Adipocyte (in vitro differentiated cells): ENCODE results near the gene EEF1A2.

Experiments
- DNase-seq: peaks from one replicate; pipeline ENCODE4 v3.0.0-alpha.2; 2015; ENCODE audit warnings: low read depth
- H3K27me3 ChIP-seq: replicated peaks from 2 replicates; pipeline ENCODE4 v1.7.0; 2013; ENCODE audit warnings: mild to moderate bottlenecking, low read length, moderate library complexity; ENCODE audit not compliant: control insufficient read depth, insufficient read depth
- H3K36me3 ChIP-seq: 2 replicates; pipeline ENCODE4 v1.7.0; 2013; ENCODE audit warnings: low read length, mild to moderate bottlenecking, moderate library complexity; ENCODE audit not compliant: control insufficient read depth, insufficient read depth, severe bottlenecking
- H3K4me1 ChIP-seq: 2 replicates; pipeline ENCODE4 v1.7.0; 2013; ENCODE audit warnings: mild to moderate bottlenecking, low read length, moderate library complexity; ENCODE audit not compliant: control insufficient read depth, insufficient read depth
- H3K4me3 ChIP-seq: 2 replicates; pipeline ENCODE4 v1.7.0; 2013; ENCODE audit warnings: mild to moderate bottlenecking, low read length, moderate library complexity
- H3K9ac ChIP-seq: 2 replicates; pipeline ENCODE4 v1.7.0; 2013; ENCODE audit warnings: mild to moderate bottlenecking, low read length, moderate library complexity
- H3K9me3 ChIP-seq: 2 replicates; pipeline ENCODE4 v1.7.0; 2013; ENCODE audit warnings: mild to moderate bottlenecking, low read length, moderate library complexity; ENCODE audit not compliant: control insufficient read depth

Gene EEF1A2

DNA sequence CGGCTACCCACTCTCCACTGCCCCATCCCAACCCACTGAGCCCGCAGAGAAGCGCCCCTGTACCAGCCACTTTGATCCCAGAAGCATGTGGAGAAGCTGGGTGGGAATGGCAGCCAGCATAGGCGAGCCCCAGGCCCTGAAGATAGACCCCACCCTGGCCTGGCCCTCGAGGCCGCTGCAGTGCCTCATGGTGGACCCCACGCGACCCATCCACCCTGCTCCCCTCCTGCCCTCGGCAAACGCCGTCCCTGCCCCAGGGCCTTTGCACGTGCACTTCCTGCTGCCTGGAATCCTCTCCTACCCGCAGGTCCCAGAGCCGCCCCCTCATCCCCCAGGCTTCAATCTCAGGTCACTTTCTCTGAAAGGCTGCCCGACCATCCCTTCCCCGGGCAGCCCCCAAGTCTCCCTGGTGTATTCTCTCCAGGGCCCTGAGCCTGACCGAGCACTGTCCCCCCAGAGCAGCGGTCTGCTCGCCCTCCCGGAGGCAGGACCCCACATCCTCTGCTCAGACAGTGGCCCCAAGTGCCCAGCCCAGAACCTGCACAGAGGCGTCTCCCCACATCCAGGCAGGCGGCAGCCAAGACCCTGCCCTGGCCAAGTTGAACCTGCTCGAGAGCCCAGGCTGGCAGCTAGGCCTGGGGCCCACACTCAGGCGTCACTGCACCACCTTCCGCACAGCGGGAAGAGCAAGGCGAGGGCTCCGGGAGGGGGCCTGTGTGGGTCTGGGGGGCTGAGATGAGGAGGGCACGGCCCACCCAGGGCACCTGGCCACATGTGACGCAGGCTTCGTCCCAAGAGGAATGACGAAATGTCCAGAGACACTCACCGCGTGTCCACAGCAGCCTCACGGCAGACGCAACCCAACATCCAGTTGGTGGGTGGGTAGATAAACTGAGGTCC is 40.5 kb downstream of the EEF1A2 start:
- Histone ChIP-seq H3K4me3 (no peak overlapping the region), H3K9ac (no peak overlapping the region), H3K9me3 (no peaks in the 10 kb centered on the region), H3K4me1 (no peaks in the 10 kb centered on the region), H3K27me3 (peaks cover 74% of the 10 kb centered on the region), H3K36me3 (no peaks in the 10 kb centered on the region)
- no peak for DNase-seq

DNA sequence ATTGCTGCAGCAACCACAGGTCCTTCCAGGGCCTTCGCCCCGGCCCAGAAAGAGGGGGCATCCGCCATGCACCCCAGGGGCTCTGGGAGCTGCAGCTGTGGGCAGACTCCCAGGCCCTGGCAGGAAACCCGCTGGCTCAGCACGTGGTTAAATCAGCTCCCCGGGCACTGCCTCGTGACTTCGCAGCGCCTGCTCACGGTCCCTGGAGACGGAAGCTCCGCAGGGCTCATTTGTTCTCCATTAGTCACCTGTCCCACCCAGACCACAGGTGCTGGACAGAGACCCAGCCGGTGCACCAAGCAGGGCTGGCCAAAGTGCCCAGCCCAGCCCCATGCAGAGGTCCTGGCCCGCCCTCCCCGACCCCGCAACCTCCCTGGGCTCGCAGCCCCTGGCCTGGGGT is 41.1 kb downstream of the EEF1A2 start:
- no peak overlapping the region for H3K9ac ChIP-seq
- H3K27me3 ChIP-seq, result peaks cover 71% of the 10 kb centered on the region
- H3K36me3 ChIP-seq, result no peaks in the 10 kb centered on the region
- DNase-seq, result no peak
- H3K4me1 ChIP-seq, result no peaks in the 10 kb centered on the region
- H3K9me3 ChIP-seq, result no peaks in the 10 kb centered on the region
- no peak overlapping the region for H3K4me3 ChIP-seq

DNA sequence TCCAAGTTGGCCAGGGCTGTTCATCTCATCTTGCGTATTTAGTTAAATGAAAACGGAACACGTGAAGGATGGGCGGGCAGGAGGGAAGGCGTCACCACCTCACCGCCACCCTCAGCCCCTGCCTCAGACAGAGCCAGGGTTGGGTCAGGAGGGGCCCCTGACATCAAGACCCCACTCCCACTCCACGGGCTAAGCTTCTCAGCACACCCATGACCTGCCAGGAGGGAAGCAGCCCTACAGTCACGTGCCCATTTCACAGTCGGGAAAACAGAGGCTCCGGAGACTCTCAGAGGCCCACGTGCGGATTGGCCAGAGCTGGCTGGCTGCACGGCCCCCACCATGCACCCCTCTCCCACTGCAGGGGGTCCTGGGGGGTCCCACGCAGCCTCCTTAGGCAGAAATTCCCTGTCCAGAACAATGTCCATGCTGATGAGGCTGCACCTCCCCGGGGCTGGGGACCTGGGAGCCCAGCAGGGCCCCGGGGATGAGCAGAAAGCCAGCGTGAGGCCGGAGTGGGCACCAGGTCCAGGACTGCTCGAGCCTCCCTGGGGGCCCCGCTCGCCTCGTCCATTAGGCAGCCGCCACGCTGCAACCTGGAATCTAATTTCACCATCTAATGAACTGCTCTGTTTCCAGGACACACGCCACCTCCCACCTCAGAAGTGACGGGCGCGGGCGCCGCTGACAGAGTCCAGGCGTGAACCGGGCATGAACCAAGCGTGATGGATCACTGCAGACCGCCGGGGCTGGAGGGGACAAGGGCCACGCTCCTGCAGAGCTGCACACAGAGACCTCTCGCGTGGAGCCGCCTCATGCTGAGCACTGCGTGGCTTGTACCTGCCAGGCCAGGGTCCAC is 42.2 kb downstream of the EEF1A2 start:
- no peak for DNase-seq
- H3K36me3 ChIP-seq, result no peaks in the 10 kb centered on the region
- no peaks in the 10 kb centered on the region for H3K4me1 ChIP-seq
- H3K9me3 ChIP-seq, result no peaks in the 10 kb centered on the region
- no peak overlapping the region for H3K9ac ChIP-seq
- H3K27me3 ChIP-seq, result peaks cover 74% of the 10 kb centered on the region
- no peak overlapping the region for H3K4me3 ChIP-seq

DNA sequence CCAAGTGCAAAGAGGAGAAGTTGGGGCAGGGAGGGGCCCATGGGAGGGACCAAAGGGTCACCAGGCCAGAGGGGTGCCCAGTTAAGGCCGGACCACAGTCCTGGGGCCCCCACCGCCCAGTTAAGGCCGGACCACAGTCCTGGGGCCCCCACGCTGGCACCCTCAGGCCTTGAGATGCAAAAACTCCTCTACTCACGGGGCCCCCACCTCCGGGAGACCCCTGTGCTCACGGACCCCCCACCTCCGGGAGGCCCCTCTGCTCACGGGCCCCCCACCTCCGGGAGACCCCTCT is 43.4 kb downstream of the EEF1A2 start:
- Histone ChIP-seq H3K4me1 (no peaks in the 10 kb centered on the region), H3K36me3 (no peaks in the 10 kb centered on the region), H3K4me3 (no peak overlapping the region), H3K27me3 (peaks cover 68% of the 10 kb centered on the region), H3K9me3 (no peaks in the 10 kb centered on the region), H3K9ac (no peak overlapping the region)
- no peak for DNase-seq

DNA sequence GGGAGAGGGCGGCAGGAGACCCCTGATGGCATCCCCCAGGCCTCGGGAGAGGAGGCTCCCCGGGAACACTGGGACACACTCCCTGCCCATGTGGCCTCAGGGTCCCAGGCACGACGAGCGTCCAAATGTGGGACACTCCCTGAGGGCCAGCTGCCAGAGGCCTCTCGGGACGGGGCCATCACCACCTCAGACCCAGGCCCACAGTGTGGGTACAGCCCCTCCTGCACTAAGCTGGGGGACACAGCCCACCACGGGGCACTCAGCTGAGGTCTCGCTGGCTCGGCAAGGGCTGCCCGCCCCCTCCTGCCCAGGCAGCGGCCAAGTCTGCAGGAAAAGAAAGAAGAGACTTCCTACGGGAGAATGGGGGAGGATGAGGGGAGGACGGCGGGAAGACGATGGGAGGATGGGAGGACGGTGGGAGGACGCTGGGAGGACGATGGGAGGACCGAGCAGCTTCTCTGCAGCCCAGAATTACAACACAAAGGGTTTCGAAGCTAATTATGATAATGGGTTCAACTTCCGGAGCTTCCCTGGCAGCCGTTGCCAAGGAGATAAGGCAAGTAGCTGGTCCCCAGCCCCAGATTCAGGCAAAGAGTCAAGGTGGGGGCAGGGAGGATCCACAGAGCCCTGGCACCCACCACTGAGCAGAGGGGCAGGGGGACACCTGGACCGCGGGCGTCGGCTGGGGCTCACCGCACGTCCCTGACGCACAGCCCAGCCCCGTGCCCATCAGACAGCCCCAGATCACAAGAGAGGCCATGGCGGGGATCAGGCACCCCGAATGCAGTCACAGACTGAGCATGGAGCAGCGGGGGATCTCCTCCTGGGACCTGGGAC is 43.9 kb downstream of the EEF1A2 start:
- Histone ChIP-seq H3K36me3 (no peaks in the 10 kb centered on the region), H3K27me3 (peaks cover 64% of the 10 kb centered on the region), H3K9ac (no peak overlapping the region), H3K4me1 (no peaks in the 10 kb centered on the region), H3K4me3 (no peak overlapping the region), H3K9me3 (no peaks in the 10 kb centered on the region)
- no peak for DNase-seq

DNA sequence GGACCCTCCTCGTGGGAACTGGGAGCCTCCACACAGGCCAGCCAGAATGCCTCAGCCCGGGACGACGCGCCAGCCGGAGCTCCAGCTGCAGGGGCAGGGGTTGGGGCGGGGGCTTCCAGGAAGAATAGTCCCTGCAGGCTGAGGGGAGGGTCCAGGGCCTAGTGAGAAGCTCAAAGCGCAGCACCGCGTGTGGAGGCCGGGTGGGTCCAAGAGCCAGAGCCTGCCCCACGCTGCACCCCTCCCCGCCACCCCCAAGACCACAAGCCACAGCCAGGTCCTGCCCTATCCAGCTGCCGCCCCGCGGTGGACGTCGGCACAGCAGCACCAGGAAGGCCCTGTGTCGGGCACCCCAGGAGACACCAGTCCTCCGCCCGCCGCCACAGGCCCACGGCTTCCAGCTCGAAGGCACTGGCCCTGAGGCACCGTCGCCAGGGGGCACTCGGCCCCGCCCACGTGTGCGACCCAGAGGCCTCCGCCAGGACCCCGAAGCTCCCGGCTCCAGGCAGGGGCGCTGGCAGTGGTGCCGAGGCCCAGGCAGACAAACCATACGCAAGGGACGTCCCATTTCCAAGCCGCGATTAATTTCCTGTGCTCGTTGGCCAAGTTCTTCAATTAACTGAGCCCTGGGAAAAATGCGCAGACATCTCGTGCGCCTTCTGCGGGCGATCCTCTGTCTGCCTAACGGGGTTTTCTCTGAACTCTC is 45.9 kb downstream of the EEF1A2 start:
- H3K36me3 ChIP-seq, result no peaks in the 10 kb centered on the region
- H3K9me3 ChIP-seq, result no peaks in the 10 kb centered on the region
- H3K27me3 ChIP-seq, result peaks cover 50% of the 10 kb centered on the region
- no peaks in the 10 kb centered on the region for H3K4me1 ChIP-seq
- no peak overlapping the region for H3K9ac ChIP-seq
- H3K4me3 ChIP-seq, result no peak overlapping the region
- DNase-seq, result no peak

DNA sequence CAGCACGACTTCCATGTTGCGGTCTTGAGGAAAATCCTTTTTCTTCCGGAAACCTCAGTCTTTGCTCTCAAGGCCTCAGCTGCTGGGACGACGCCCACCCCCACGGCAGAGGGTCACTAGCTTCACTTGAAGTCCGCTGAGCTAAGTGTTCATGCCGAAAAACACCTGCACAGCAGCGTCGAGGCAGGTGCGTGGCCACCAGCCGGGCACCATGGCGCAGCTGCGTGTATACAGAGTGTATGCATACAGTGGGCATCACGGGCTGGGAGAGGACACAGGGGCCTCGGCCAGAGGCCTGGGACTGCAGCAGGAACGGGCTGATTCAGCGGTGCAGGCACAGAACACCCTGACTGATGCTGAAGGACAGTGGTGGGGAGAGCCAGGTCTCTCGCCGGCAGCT is 46.5 kb downstream of the EEF1A2 start:
- H3K4me1 ChIP-seq, result no peaks in the 10 kb centered on the region
- DNase-seq, result no peak
- no peak overlapping the region for H3K4me3 ChIP-seq
- H3K36me3 ChIP-seq, result no peaks in the 10 kb centered on the region
- no peak overlapping the region for H3K9ac ChIP-seq
- no peaks in the 10 kb centered on the region for H3K9me3 ChIP-seq
- H3K27me3 ChIP-seq, result peaks cover 48% of the 10 kb centered on the region

DNA sequence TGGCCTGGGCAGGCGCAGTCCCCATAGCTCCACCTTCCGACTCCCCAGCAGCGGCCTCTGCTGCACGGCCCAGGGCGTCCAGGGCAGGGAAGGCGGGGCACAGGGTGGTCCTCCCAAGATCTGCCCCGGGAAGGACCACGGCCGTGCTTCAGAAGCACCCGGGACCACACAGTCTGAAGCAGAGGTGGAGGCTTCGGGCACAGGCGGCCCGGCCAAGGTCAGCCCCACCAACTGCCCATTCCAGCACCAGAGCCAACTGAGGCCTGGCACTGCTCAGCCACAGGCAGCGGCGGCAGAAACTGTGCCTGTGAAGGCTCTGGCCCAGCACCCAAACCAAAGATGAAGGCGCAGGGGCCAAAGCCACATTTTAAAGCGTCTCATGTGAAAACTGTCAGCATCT is 47.1 kb downstream of the EEF1A2 start:
- no peaks in the 10 kb centered on the region for H3K4me1 ChIP-seq

DNA sequence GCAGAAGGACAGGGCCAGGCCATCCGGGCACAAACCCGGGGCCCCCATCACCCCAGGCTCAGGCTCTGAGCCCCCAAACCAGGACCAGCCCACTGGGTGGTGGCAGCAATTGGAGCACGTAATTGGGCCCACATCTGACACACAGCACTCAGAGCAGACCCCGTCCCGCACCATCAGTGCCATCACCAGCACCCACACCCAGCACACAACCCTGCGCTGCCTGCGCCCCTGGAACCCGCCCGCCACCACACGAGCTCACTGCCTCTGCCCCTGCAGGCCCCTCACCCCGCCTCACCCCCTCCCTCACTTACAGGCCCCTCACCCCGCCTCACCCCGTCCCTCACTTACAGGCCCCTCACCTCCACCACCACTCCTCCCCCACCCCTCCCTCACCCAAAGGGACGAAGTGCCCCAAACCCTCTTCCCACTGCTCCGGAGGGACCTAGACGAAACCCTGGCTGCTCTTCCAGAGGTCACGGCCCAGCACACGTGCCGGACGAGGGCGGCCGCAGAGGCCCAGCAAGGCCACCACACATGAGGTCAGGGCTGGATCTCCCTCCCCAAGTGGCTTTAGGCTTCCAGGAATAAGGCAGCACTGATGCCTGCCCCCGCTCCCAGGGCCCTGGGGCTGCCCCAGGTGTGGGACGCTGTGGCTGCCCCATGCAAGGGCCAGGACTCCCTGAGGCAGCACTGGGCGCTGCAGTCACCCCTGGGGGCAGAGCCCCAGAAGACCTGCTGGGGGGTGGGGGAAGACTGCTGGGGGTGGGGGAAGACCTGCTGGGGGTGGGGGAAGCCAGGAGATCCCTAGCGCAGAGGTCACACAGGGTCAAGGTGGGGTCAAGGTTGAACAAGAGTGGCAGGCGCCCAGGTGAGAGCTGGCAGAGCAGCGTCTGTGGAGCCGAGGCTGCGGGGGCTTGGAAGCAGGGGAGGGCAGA is 48.8 kb downstream of the EEF1A2 start:
- H3K9me3 ChIP-seq, result no peaks in the 10 kb centered on the region
- H3K27me3 ChIP-seq, result peaks cover 49% of the 10 kb centered on the region
- H3K4me3 ChIP-seq, result no peak overlapping the region
- no peak for DNase-seq
- H3K9ac ChIP-seq, result no peak overlapping the region
- H3K4me1 ChIP-seq, result no peaks in the 10 kb centered on the region
- H3K36me3 ChIP-seq, result no peaks in the 10 kb centered on the region

More for the DNA sequence above, 47.1 kb downstream of the EEF1A2 start:
- no peak for DNase-seq
- no peak overlapping the region for H3K4me3 ChIP-seq
- H3K9me3 ChIP-seq, result no peaks in the 10 kb centered on the region
- H3K9ac ChIP-seq, result no peak overlapping the region
- peaks cover 48% of the 10 kb centered on the region for H3K27me3 ChIP-seq
- H3K36me3 ChIP-seq, result no peaks in the 10 kb centered on the region

DNA sequence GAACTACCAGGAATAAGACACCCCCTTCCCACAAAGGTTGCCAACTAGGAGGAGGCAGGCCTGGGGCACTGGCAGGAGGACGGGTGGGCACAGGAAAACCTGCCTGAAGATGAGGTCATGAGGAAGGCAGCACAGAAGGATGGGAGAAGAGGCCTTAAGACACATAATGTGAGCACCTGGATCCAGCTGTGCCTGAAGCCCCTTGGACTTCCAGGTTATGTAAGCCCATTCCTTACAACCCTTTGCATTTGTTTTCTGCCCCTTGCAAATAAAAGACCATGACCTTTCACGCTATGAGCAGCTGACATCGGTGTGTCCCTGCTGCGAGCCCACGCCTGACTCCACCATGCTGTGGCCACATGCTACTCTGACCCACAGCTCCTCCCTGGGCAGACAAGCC is 49.9 kb downstream of the EEF1A2 start:
- no peak overlapping the region for H3K4me3 ChIP-seq
- no peaks in the 10 kb centered on the region for H3K36me3 ChIP-seq
- H3K27me3 ChIP-seq, result peaks cover 38% of the 10 kb centered on the region
- DNase-seq, result no peak
- no peaks in the 10 kb centered on the region for H3K9me3 ChIP-seq
- H3K9ac ChIP-seq, result no peak overlapping the region
- H3K4me1 ChIP-seq, result no peaks in the 10 kb centered on the region
